Body of pancreas (tissue), 4 donors: ENCODE data around the gene BROX. TPM values are rescaled to one million over a fixed set of nuclear protein-coding genes. Genes with fewer than 3 reads are reported as not detected.
"Not testable (repeated sequence)": the region's sequence is repeated elsewhere in the genome, so short reads cannot be mapped to it uniquely, and the experiment has no call there.

Experiments
- ATAC-seq: fragments of 150-250 bp; one replicate; pipeline ENCODE4 v1.9.1; 2016
- DNase-seq, 4 donors: peaks; one replicate each; pipeline ENCODE4 v3.0.0-alpha.2; 2019
- H3K27ac ChIP-seq, 4 donors: fragments of 200-600 bp; sonication (generic); 1 replicate in 3 of 4; 2 replicates in 1 of 4; pipeline versions ENCODE4 v1.5.1 to v1.6.1; 2016 to 2019; ENCODE audit warnings: mild to moderate bottlenecking in 1 of 4, mixed read lengths in 1 of 4, moderate library complexity in 1 of 4
- H3K27me3 ChIP-seq, 2 donors: fragments of 200-600 bp; sonication (generic); one replicate each; pipeline ENCODE4 v1.6.0; 2016; ENCODE audit warnings: mild to moderate bottlenecking in 1 of 2
- H3K36me3 ChIP-seq, 2 donors: fragments of 200-600 bp; sonication (generic); replicated peaks in 1 of 2; 2 replicates each; pipeline ENCODE4 v1.5.1; 2016; ENCODE audit warnings: low read depth in 2 of 2; ENCODE audit not compliant: insufficient read depth in 1 of 2
- H3K4me1 ChIP-seq: fragments of 200-600 bp; sonication (generic); one replicate; pipeline ENCODE4 v1.6.0; 2016
- H3K4me3 ChIP-seq, 2 donors: fragments of 200-600 bp; sonication (generic); 1 replicate in 1 of 2; 2 replicates in 1 of 2; pipeline ENCODE4 v1.5.1; 2016 to 2019
- H3K9me3 ChIP-seq, 3 donors: fragments of 200-600 bp; sonication (generic); 1 replicate in 2 of 3; 2 replicates in 1 of 3; pipeline ENCODE4 v1.5.1; 2016
- CTCF ChIP-seq, 7 experiments: fragments of 450-650 bp in 4 of 7; fragments of 200-600 bp in 3 of 7; sonication (generic) in 3 of 7; IDR thresholded peaks; one replicate each; pipeline ENCODE4 v1.5.1; 2016 to 2019; ENCODE audit warnings: antibody characterized with exemption in 7 of 7
- POLR2A ChIP-seq, 3 donors: fragments of 450-650 bp; IDR thresholded peaks; one replicate each; pipeline ENCODE4 v1.6.1; 2016; ENCODE audit warnings: antibody characterized with exemption in 3 of 3, mild to moderate bottlenecking in 2 of 3
- WGBS, 2 donors: methylation state at CpG; one replicate each; pipeline ENCODE4 v1.1.5; 2017; 5-methylcytosine and 5-hydroxymethylcytosine counted together
- intact Hi-C: fragments of 100-400 bp; cut with DNase I; formaldehyde crosslinking; loops from one replicate; pipeline ENCODE4 v1.15.1; 2023
- total RNA-seq, 2 donors: library from RNA; depleted of rRNA; stranded (reverse); fragments of >200 nt; gene quantifications; one replicate each; pipeline ENCODE4 v1.1.0, GENCODE V29; 2016

BROX gene, protein sequence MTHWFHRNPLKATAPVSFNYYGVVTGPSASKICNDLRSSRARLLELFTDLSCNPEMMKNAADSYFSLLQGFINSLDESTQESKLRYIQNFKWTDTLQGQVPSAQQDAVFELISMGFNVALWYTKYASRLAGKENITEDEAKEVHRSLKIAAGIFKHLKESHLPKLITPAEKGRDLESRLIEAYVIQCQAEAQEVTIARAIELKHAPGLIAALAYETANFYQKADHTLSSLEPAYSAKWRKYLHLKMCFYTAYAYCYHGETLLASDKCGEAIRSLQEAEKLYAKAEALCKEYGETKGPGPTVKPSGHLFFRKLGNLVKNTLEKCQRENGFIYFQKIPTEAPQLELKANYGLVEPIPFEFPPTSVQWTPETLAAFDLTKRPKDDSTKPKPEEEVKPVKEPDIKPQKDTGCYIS
- 10 to 100 TPM; 12.5 to 18.2 TPM for total RNA-seq

GRCh38 chr1:222712253-222713090 is at the start of gene BROX, which contains the start of gene AIDA:
Gene BROX (plus strand): TSS chr1:222712564. CDS start chr1:222715700, 3,136 bp downstream.
Gene AIDA (minus strand): TSS chr1:222712491. CDS start chr1:222712317, 174 bp downstream.
- Histone ChIP-seq H3K27me3 (no peaks in the 10 kb centered on the region), H3K36me3 (peaks cover 0 to 2% of the 10 kb centered on the region in 2 donors), H3K4me1 (peaks cover 26% of the 10 kb centered on the region), H3K27ac (peak within 1 kb of the TSS; percentile 94 to 99 (median 96)), H3K4me3 (peak within 1 kb of the TSS; percentile 61 to 79), H3K9me3 (no peaks in the 10 kb centered on the region)
- peak; percentile 35 to 71 (median 64) for TF ChIP-seq POLR2A (IDR thresholded peaks at IDR 0.05)
- no peak for TF ChIP-seq CTCF (IDR thresholded peaks at IDR 0.05)
- 0% methylated on average over 35 to 48 of the region's 62 CpGs for WGBS, 2 donors
- peak; percentile 92 for ATAC-seq
- intact Hi-C loops, result no loop called here
- peak; percentile 92 to 96 (median 94) for DNase-seq

- Histone ChIP-seq H3K9me3 (no peaks in the 10 kb centered on the region), H3K27ac (no peak overlapping the region), H3K4me1 (no peaks in the 10 kb centered on the region), H3K27me3 (no peaks in the 10 kb centered on the region), H3K4me3 (no peak overlapping the region), H3K36me3 (peaks cover 26 to 62% of the 10 kb centered on the region in 2 donors)
- no peak for DNase-seq
- intact Hi-C loops, result no loop called here
- WGBS, 2 donors, result 87 to 91% methylated on average over 4 of the region's 4 CpGs
- TF ChIP-seq CTCF (IDR thresholded peaks at IDR 0.05) (no peak), POLR2A (IDR thresholded peaks at IDR 0.05) (no peak)
- ATAC-seq, result no peak
Measured at GRCh38 chr1:222663431-222663934, 48.9 kb upstream of the BROX start.

DNA sequence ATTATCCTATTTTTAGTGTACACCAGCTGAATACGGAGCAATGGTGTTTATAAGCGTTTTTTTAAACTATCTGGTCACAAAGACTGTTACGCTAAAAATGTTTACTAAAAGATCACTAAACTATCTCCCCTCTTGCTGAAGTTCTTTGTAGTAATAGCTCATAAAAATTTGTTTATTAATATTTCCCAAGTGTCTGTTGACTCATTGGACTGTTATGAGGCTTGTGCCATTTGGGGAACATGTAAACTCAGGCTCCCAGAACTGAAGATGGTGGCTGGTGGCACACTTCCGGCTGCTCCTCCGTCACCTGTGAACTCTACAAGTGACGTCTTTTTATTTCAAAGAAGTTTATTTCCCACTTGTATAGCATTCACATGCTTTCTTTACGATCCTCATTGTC is 46.4 kb upstream of the BROX start:
- Histone ChIP-seq H3K9me3 (no peaks in the 10 kb centered on the region), H3K4me3 (no peak overlapping the region), H3K4me1 (no peaks in the 10 kb centered on the region), H3K27me3 (no peaks in the 10 kb centered on the region), H3K36me3 (peaks cover 17 to 46% of the 10 kb centered on the region in 2 donors), H3K27ac (no peak overlapping the region)
- ATAC-seq (no peak), DNase-seq (no peak)
- WGBS, 2 donors, result 88 to 93% methylated on average over 7 of the region's 7 CpGs
- TF ChIP-seq CTCF (IDR thresholded peaks at IDR 0.05) (no peak), POLR2A (IDR thresholded peaks at IDR 0.05) (no peak)
- intact Hi-C loops, result no loop called here

DNA sequence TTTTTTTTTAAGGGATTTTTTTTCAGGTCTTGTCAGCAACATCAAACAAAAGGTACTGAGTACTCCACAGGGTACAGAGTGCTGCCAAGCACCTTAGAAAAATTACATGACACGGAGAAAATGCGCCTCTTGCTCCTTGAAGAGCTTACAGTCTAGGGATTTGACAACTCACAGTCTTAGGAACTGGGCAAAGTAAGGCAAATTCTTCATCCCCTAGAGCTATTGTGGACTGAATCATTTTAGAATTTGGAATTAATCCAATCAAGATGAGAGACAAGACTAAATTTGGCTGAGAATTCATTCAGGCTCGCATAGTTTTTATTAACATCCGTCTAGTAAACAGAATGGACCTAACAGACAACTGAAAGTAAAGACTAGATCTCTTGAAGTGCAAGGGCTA is 44.2 kb upstream of the BROX start:
- peaks cover 17 to 26% of the 10 kb centered on the region in 2 donors for H3K36me3 ChIP-seq
- H3K27ac ChIP-seq, H3K27me3 ChIP-seq, DNase-seq, H3K4me3 ChIP-seq, H3K9me3 ChIP-seq, intact Hi-C loops, ATAC-seq, H3K4me1 ChIP-seq: not testable (repeated sequence)
- WGBS, 2 donors, result 83 to 94% methylated on average over 1 to 2 of the region's 4 CpGs

- H3K4me3 ChIP-seq, DNase-seq, intact Hi-C loops, ATAC-seq, H3K4me1 ChIP-seq, H3K9me3 ChIP-seq, H3K27ac ChIP-seq, H3K27me3 ChIP-seq: not testable (repeated sequence)
- no CpG with 5 or more reads among the region's 2 CpGs for WGBS, 2 donors
- H3K36me3 ChIP-seq, result peaks cover 21% of the 10 kb centered on the region in 2 donors
Measured at GRCh38 chr1:222669107-222669506, 43.3 kb upstream of the BROX start.
